A673 (cell line): ENCODE measurements around the gene PLEKHB2. TPM values are rescaled to one million over a fixed set of nuclear protein-coding genes. Genes with fewer than 3 reads are reported as not detected.
A peak's percentile ranks its signal among the peaks of the same experiment; 100 is the strongest.

Experiments
- BruUV-seq: library from RNA; stranded (reverse); fragments of 400-500 nt; replicated peaks from 2 replicates; lab custom pipeline; 2021; lab: Mats Ljungman, UMichigan
- CTCF ChIA-PET: fragments of 300-600 bp; sonication (Branson Sonifier 250); formaldehyde crosslinking; loops from one replicate; lab custom pipeline; 2022; ENCODE audit warnings: antibody characterized with exemption; lab: Charles Lee
- POLR2A ChIA-PET: fragments of 300-600 bp; sonication (Branson Sonifier 250); formaldehyde crosslinking; loops from one replicate; lab custom pipeline; 2022; ENCODE audit warnings: antibody characterized with exemption; ENCODE audit not compliant: low non-redundant PET; lab: Charles Lee
- DNase-seq: peaks from one replicate; pipeline ENCODE4 v3.0.0-alpha.2; 2015; ENCODE audit warnings: low spot score
- H3K27ac ChIP-seq: fragments of 200-600 bp; sonication (generic); 2 replicates; pipeline ENCODE4 v1.5.1; 2016; ENCODE audit warnings: mixed run types, low read depth, mild to moderate bottlenecking, mixed read lengths, antibody characterized with exemption, low read length; ENCODE audit not compliant: poor library complexity, severe bottlenecking
- H3K27me3 ChIP-seq: fragments of 200-600 bp; sonication (generic); replicated peaks from 2 replicates; pipeline ENCODE4 v1.6.1; 2017; ENCODE audit warnings: mixed run types, low read depth, mild to moderate bottlenecking, mixed read lengths, antibody characterized with exemption, low read length; ENCODE audit not compliant: insufficient read depth, poor library complexity
- H3K36me3 ChIP-seq: fragments of 200-600 bp; sonication (generic); 2 replicates; pipeline ENCODE4 v1.6.1; 2016; ENCODE audit warnings: mixed run types, mild to moderate bottlenecking, mixed read lengths, antibody characterized with exemption, low read length; ENCODE audit not compliant: insufficient read depth, poor library complexity, severe bottlenecking
- H3K4me1 ChIP-seq: fragments of 200-600 bp; sonication (generic); 2 replicates; pipeline ENCODE4 v1.6.1; 2017; ENCODE audit warnings: mixed run types, mild to moderate bottlenecking, mixed read lengths, antibody characterized with exemption, low read length; ENCODE audit not compliant: insufficient read depth, poor library complexity, severe bottlenecking
- H3K4me3 ChIP-seq: fragments of 200-600 bp; sonication (generic); 2 replicates; pipeline ENCODE4 v1.5.1; 2016; ENCODE audit warnings: low read depth, mixed run types, mild to moderate bottlenecking, mixed read lengths, low read length; ENCODE audit not compliant: poor library complexity, severe bottlenecking
- H3K9me3 ChIP-seq: fragments of 200-600 bp; sonication (generic); 2 replicates; pipeline ENCODE4 v1.6.1; 2016; ENCODE audit warnings: mixed run types, low read depth, mild to moderate bottlenecking, mixed read lengths, antibody characterized with exemption, low read length; ENCODE audit not compliant: poor library complexity, severe bottlenecking
- CTCF ChIP-seq: fragments of 300-800, 200-600 bp; sonication (generic); conservative IDR thresholded peaks from 2 replicates; pipeline ENCODE4 v1.5.1; 2017; ENCODE audit warnings: low read depth, mild to moderate bottlenecking, antibody characterized with exemption, low read length, moderate library complexity, mixed read lengths
- EZH2 ChIP-seq: fragments of 200-600 bp; sonication (generic); IDR thresholded peaks from 2 replicates; pipeline ENCODE4 v1.6.1; 2017; ENCODE audit warnings: borderline replicate concordance, low read depth, mild to moderate bottlenecking, mixed read lengths, antibody characterized with exemption, low read length; ENCODE audit not compliant: poor library complexity, severe bottlenecking
- intact Hi-C: fragments of 100-400 bp; cut with micrococcal nuclease; formaldehyde crosslinking; loops from one replicate; pipeline ENCODE4 v1.10.0; 2022; ENCODE audit not compliant: unreplicated experiment
- total RNA-seq: library from RNA; stranded (reverse); gene quantifications from 2 replicates; pipeline ENCODE4 v1.2.3, GENCODE V29; 2021

Gene PLEKHB2
- total RNA-seq, 1 experiment from 2014 or later = 63.8 TPM

- Histone ChIP-seq H3K4me3 (peak within 1 kb of the TSS; percentile 78), H3K27me3 (no peaks in the 10 kb centered on the region), H3K27ac (peak within 1 kb of the TSS; percentile 94), H3K4me1 (no peaks in the 10 kb centered on the region), H3K36me3 (peaks cover 13% of the 10 kb centered on the region), H3K9me3 (no peaks in the 10 kb centered on the region)
- DNase-seq = peak; percentile 94
- BruUV-seq = no TSS peak
- intact Hi-C loops = no loop called here
- ChIA-PET CTCF (no interaction called here), POLR2A (no interaction called here)
- no peak for TF ChIP-seq EZH2
- no peak for TF ChIP-seq CTCF
These were observed 12.0 kb upstream of the PLEKHB2 start, which contains the start of gene FAM168B for GRCh38 chr2:131093006-131093695. Gene FAM168B, minus strand, starts transcription at chr2:131093460. Its CDS starts 10,814 bp downstream, at chr2:131082646.

DNA sequence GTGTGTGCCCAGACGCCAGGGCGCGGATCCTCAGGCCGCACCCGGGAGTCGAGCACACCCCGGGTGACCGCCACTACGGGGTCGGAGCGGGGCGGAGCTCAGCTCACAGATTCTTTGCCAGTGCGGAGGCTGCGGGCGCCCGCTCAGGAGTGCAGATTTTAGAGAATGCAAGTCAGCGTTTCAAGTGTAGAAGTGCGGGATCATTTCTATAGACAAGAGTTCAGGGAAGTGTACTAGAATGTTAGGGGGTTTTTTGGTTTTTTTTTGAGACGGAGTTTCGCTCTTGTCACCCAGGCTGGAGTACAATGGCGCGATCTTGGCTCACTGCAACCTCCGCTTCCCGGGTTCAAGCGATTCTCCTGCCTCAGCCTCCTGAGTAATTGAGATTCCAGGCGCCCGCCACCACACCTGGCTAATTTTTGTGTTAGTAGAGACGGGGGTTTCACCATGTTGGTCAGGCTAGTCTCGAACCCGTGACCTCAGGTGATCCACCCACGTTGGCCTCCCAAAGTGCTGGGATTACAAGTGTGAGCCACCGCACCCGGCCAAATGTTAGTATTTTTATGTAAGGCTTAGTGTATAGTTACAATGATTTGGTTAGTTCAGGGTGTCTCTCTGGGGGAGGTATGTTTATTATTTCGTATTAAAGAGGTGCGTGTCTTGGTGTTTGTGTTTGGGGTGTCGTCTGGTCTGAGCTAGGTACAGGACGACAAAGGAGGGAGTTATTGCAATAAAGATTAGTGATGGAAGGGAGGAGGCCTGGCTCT is 11.3 kb upstream of the PLEKHB2 start:
- Histone ChIP-seq H3K27ac (peak overlapping the region; percentile 94), H3K4me3 (peak overlapping the region; percentile 78), H3K4me1 (no peaks in the 10 kb centered on the region), H3K9me3 (no peaks in the 10 kb centered on the region), H3K27me3 (no peaks in the 10 kb centered on the region), H3K36me3 (peaks cover 6% of the 10 kb centered on the region)
- TSS peak; percentile 99 for BruUV-seq
- ChIA-PET POLR2A (no interaction called here), CTCF (no interaction called here)
- TF ChIP-seq EZH2 = no peak
- TF ChIP-seq CTCF = no peak
- no peak for DNase-seq
- intact Hi-C loops = no loop called here

DNA sequence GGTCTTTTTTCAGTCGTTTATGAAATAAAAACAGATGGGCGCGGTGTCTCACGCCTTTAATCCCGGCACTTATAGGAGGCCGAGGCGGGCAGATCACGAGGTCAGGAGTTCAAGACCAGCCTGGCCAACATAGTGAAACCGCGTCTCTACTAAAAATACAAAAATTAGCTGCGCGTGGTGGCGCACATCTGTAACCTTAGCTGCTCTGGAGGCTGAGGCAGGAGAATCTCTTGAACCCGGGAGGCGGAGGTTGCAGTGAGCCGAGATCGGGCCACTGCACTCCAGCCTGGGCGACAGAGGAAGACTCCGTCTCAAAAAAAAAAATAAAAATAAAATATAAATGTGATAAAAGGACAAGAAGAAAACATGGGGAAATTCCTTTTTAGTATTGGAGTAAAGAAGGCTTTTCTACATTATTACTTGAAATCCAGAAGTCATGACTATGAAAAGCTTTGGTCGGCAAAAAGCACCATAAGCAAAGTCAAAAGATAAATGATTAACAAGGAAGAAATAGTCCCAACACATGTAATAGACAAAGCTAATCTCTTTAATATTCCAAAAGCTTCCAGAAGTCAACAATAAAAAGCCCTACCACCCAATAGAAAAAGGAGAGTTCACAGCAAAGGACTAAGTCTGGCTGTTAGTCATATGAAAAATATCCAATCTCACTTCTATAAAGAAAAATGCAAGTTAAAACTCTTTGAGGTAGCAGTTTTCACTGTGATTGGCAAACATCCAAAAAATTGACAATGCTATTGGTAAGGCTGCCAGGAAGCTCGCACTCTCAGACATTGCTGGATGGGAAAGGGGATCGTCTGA is 10.5 kb upstream of the PLEKHB2 start:
- H3K4me3 ChIP-seq = peak overlapping the region; percentile 78
- no peak for DNase-seq
- no peaks in the 10 kb centered on the region for H3K36me3 ChIP-seq
- H3K9me3 ChIP-seq = no peaks in the 10 kb centered on the region
- H3K4me1 ChIP-seq = no peaks in the 10 kb centered on the region
- ChIA-PET CTCF (no interaction called here), POLR2A (no interaction called here)
- no peak overlapping the region for H3K27ac ChIP-seq
- intact Hi-C loops = no loop called here
- no peak for TF ChIP-seq EZH2
- TF ChIP-seq CTCF = no peak
- no peaks in the 10 kb centered on the region for H3K27me3 ChIP-seq
- no TSS peak for BruUV-seq
